CD14-positive monocyte (primary cell): Measurements from ENCODE around the gene YTHDF1. TPM values are rescaled to one million over a fixed set of nuclear protein-coding genes. Genes with fewer than 3 reads are reported as not detected.

Source experiments
- DNase-seq, 3 donors: peaks; one replicate each; pipeline ENCODE4 v3.0.0-alpha.2; 2011 to 2022
- H2AFZ ChIP-seq: 2 replicates; pipeline ENCODE4 v1.6.0; 2012; ENCODE audit warnings: mild to moderate bottlenecking, low read depth, low read length, inconsistent platforms; ENCODE audit not compliant: insufficient read depth, poor library complexity, severe bottlenecking
- H3K27ac ChIP-seq, 2 donors: 1 replicate in 1 of 2; 2 replicates in 1 of 2; pipeline ENCODE4 v1.5.1; 2012 to 2013; ENCODE audit warnings: low read length in 2 of 2, control low read depth in 1 of 2, inconsistent platforms in 1 of 2, low read depth in 1 of 2, mild to moderate bottlenecking in 1 of 2
- H3K27me3 ChIP-seq, 2 donors: one replicate each; pipeline versions ENCODE4 v1.6.0 to v1.6.1; 2011 to 2013; ENCODE audit warnings: low read length in 2 of 2; ENCODE audit not compliant: control insufficient read depth in 2 of 2, insufficient read depth in 2 of 2
- H3K36me3 ChIP-seq, 2 donors: replicated peaks in 1 of 2; 1 replicate in 1 of 2; 2 replicates in 1 of 2; pipeline versions ENCODE4 v1.5.1 to v1.6.1; 2012 to 2013; ENCODE audit warnings: low read length in 2 of 2, control low read depth in 1 of 2, inconsistent platforms in 1 of 2, mild to moderate bottlenecking in 1 of 2; ENCODE audit not compliant: insufficient read depth in 2 of 2, control insufficient read depth in 1 of 2
- H3K4me1 ChIP-seq, 2 donors: 1 replicate in 1 of 2; 2 replicates in 1 of 2; pipeline versions ENCODE4 v1.5.1 to v1.6.1; 2012 to 2013; ENCODE audit warnings: low read length in 2 of 2, control low read depth in 1 of 2, inconsistent platforms in 1 of 2, mild to moderate bottlenecking in 1 of 2, moderate library complexity in 1 of 2; ENCODE audit not compliant: insufficient read depth in 2 of 2, control insufficient read depth in 1 of 2
- H3K4me2 ChIP-seq: replicated peaks from 2 replicates; pipeline ENCODE3; 2012; ENCODE audit warnings: low read length, moderate library complexity, mild to moderate bottlenecking; ENCODE audit not compliant: poor library complexity, severe bottlenecking; ENCODE audit errors: extremely low read depth
- H3K4me3 ChIP-seq, 3 experiments: fragments of 200-600 bp in 1 of 3; sonication (generic) in 1 of 3; replicated peaks in 1 of 3; 1 replicate in 2 of 3; 2 replicates in 1 of 3; pipeline ENCODE4 v1.5.1; 2011 to 2013; ENCODE audit warnings: low read length in 3 of 3, mild to moderate bottlenecking in 3 of 3, control low read depth in 2 of 3, low read depth in 2 of 3, inconsistent platforms in 1 of 3, moderate library complexity in 1 of 3
- H3K79me2 ChIP-seq: 2 replicates; pipeline ENCODE4 v1.6.0; 2012; ENCODE audit warnings: mild to moderate bottlenecking, control low read depth, inconsistent platforms, low read length, moderate library complexity; ENCODE audit not compliant: insufficient read depth
- H3K9ac ChIP-seq: 2 replicates; pipeline ENCODE4 v1.6.0; 2017; ENCODE audit warnings: low read length, mild to moderate bottlenecking; ENCODE audit not compliant: insufficient read depth, poor library complexity, severe bottlenecking
- H3K9me3 ChIP-seq, 2 donors: replicated peaks in 1 of 2; 1 replicate in 1 of 2; 2 replicates in 1 of 2; pipeline versions ENCODE4 v1.5.1 to v1.6.1; 2012 to 2013; ENCODE audit warnings: low read length in 2 of 2, control low read depth in 1 of 2; ENCODE audit not compliant: control insufficient read depth in 1 of 2, insufficient read depth in 1 of 2
- H4K20me1 ChIP-seq: 2 replicates; pipeline ENCODE4 v1.6.0; 2012; ENCODE audit warnings: mild to moderate bottlenecking, low read length, control low read depth, moderate library complexity; ENCODE audit not compliant: insufficient read depth
- H3K27ac Mint-ChIP-seq, 7 donors: one replicate each; pipeline ENCODE4 v1.8.0; 2020; ENCODE audit warnings: mild to moderate bottlenecking in 7 of 7, mixed read lengths in 7 of 7, moderate library complexity in 6 of 7, inconsistent platforms in 2 of 7
- H3K27me3 Mint-ChIP-seq, 3 donors: one replicate each; pipeline ENCODE4 v1.8.0; 2021 to 2022; ENCODE audit warnings: low read depth in 3 of 3, mild to moderate bottlenecking in 3 of 3, mixed read lengths in 3 of 3, moderate library complexity in 3 of 3, inconsistent platforms in 1 of 3
- H3K36me3 Mint-ChIP-seq, 2 donors: one replicate each; pipeline ENCODE4 v1.8.0; 2020; ENCODE audit warnings: mixed read lengths in 2 of 2, inconsistent platforms in 1 of 2, mild to moderate bottlenecking in 1 of 2
- H3K4me1 Mint-ChIP-seq: one replicate; pipeline ENCODE4 v1.8.0; 2020; ENCODE audit warnings: mild to moderate bottlenecking, mixed read lengths
- H3K4me3 Mint-ChIP-seq, 2 donors: one replicate each; pipeline ENCODE4 v1.8.0; 2020; ENCODE audit warnings: mild to moderate bottlenecking in 2 of 2, mixed read lengths in 2 of 2, moderate library complexity in 1 of 2
- H3K9me3 Mint-ChIP-seq, 7 donors: one replicate each; pipeline ENCODE4 v1.8.0; 2020 to 2022; ENCODE audit warnings: mixed read lengths in 7 of 7, mild to moderate bottlenecking in 6 of 7, moderate library complexity in 6 of 7, inconsistent platforms in 2 of 7
- WGBS: methylation state at CpG from one replicate; pipeline ENCODE4 v1.1.5; 2013; ENCODE audit warnings: missing lambda C conversion rate; ENCODE audit not compliant: insufficient coverage; 5-methylcytosine and 5-hydroxymethylcytosine counted together
- intact Hi-C, 2 donors: fragments of 100-400 bp; cut with micrococcal nuclease; formaldehyde crosslinking; loops; one replicate each; pipeline versions ENCODE4 v1.15.0 to v1.15.1; 2023
- polyA plus RNA-seq, 3 donors: library from polyadenylated mRNA; depleted of rRNA in 1 of 3; unstranded in 2 of 3; stranded (reverse) in 1 of 3; fragments of 300-500 nt in 2 of 3; fragments of >200 nt in 1 of 3; fragmentation: Illumina TruSeq in 2 of 3; gene quantifications; 1 replicate in 2 of 3; 2 replicates in 1 of 3; pipeline ENCODE4 v1.2.3, GENCODE V29; 2012 to 2021
- TF ChIP-seq, protein P1 (sequence below): fragments of 200-600 bp; IDR thresholded peaks from one replicate; pipeline ENCODE4 v1.8.0; 2022; ENCODE audit warnings: antibody characterized with exemption, mild to moderate bottlenecking

YTHDF1 gene
- polyA plus RNA-seq, 3 donors, result 18.0 to 33.4 (median 25.9) TPM

DNA sequence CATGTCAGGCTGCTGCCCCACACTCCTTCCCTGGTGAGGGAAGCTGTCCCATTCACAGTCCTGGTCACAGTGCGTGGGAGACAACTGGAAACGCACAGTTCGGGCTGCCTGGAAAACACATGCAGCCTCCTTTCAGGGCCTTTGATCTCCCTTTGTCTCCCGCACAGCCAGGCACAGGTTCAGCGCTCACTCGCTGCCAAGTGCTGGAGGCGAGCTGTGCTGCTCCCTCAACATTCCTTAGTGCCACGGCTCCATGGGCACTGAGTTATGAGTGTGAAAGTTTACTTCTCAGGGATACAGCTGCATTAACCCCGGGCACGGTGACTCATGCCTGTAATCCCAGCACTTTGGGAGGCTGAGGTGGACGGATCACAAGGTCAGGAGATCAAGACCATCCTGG is 9.1 kb downstream of the YTHDF1 start:
- H3K4me1 Mint-ChIP-seq, result peaks cover under 1% of the 10 kb centered on the region
- TF ChIP-seq, protein P1, sequence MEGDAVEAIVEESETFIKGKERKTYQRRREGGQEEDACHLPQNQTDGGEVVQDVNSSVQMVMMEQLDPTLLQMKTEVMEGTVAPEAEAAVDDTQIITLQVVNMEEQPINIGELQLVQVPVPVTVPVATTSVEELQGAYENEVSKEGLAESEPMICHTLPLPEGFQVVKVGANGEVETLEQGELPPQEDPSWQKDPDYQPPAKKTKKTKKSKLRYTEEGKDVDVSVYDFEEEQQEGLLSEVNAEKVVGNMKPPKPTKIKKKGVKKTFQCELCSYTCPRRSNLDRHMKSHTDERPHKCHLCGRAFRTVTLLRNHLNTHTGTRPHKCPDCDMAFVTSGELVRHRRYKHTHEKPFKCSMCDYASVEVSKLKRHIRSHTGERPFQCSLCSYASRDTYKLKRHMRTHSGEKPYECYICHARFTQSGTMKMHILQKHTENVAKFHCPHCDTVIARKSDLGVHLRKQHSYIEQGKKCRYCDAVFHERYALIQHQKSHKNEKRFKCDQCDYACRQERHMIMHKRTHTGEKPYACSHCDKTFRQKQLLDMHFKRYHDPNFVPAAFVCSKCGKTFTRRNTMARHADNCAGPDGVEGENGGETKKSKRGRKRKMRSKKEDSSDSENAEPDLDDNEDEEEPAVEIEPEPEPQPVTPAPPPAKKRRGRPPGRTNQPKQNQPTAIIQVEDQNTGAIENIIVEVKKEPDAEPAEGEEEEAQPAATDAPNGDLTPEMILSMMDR, result no peak
- H3K9me3 Mint-ChIP-seq, result no peaks in the 10 kb centered on the region

DNA sequence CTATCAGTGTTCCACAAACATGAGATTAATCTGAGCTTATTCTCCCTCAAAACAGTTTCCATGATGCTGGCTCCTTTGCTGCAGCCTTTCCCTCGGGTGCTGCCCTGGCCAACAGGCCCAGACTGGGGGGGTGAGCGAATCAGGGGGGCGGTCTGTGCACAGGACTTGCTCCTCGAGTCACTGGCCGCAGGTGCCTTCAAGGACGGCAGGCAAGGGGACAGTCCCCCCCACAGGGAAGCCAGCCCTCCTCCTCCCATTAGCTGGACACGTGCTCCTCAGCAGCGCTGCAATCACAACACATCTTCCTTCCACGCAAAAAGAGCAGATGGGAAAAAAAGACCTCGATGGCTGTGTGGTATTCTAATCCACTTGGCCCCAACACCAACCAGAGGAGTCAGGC is 10.0 kb downstream of the YTHDF1 start:
- Mint-ChIP-seq H3K27ac (peak overlapping the region in 1 of 7 donors; percentile 26), H3K9me3 (no peaks in the 10 kb centered on the region), H3K27me3 (peaks cover 0 to 2% (median 0%) of the 10 kb centered on the region in 3 donors), H3K4me3 (no peak overlapping the region), H3K4me1 (no peaks in the 10 kb centered on the region), H3K36me3 (peaks cover 83 to 99% of the 10 kb centered on the region in 2 donors)
- Histone ChIP-seq H3K27me3 (no peaks in the 10 kb centered on the region), H3K36me3 (peaks cover 87 to 100% of the 10 kb centered on the region in 2 donors), H2AFZ (no peak overlapping the region), H3K9ac (no peak overlapping the region), H3K4me1 (no peaks in the 10 kb centered on the region), H3K79me2 (peaks cover 78% of the 10 kb centered on the region), H3K4me2 (no peak overlapping the region), H3K27ac (no peak overlapping the region), H3K9me3 (no peaks in the 10 kb centered on the region), H3K4me3 (no peak overlapping the region), H4K20me1 (peaks cover 100% of the 10 kb centered on the region)
- WGBS, result 94% methylated on average over 10 of the region's 10 CpGs
- DNase-seq, result no peak
- intact Hi-C loops, result no loop called here
- TF ChIP-seq, protein P1, result no peak

More for the DNA sequence above, 9.1 kb downstream of the YTHDF1 start:
- Histone ChIP-seq H3K79me2 (peaks cover 80% of the 10 kb centered on the region), H3K9ac (no peak overlapping the region), H3K4me1 (no peaks in the 10 kb centered on the region), H3K27me3 (no peaks in the 10 kb centered on the region), H2AFZ (no peak overlapping the region), H3K27ac (peak overlapping the region in 1 of 2 donors; percentile 14), H3K9me3 (no peaks in the 10 kb centered on the region), H3K4me3 (no peak overlapping the region), H3K4me2 (no peak overlapping the region), H3K36me3 (peaks cover 89 to 100% of the 10 kb centered on the region in 2 donors), H4K20me1 (peaks cover 100% of the 10 kb centered on the region)
- WGBS, result 94% methylated on average over 8 of the region's 11 CpGs
- H3K4me3 Mint-ChIP-seq, result no peak overlapping the region
- no peak for DNase-seq
- H3K27ac Mint-ChIP-seq, result no peak overlapping the region
- intact Hi-C loops, result no loop called here
- H3K36me3 Mint-ChIP-seq, result peaks cover 76 to 99% of the 10 kb centered on the region in 2 donors
- peaks cover 0 to 2% (median 0%) of the 10 kb centered on the region in 3 donors for H3K27me3 Mint-ChIP-seq
